ENCODE data around the gene TEX35.

The TEX35 gene

GRCh38 chr1:178465011-178465410 lies 47.9 kb upstream of the TEX35 start:
- Histone ChIP-seq H3K9ac (ENCODE audit: low read length) (no peak overlapping the region), H2AFZ (ENCODE audit: low read length) (no peak overlapping the region), H3K9me2 (ENCODE audit: low read depth, low read length) (no peaks in the 10 kb centered on the region), H3K9me3 (ENCODE audit: low read length) (no peaks in the 10 kb centered on the region), H3K36me3 (ENCODE audit: insufficient read depth, low read length) (no peaks in the 10 kb centered on the region), H3F3A (ENCODE audit: insufficient read depth, low read length) (no peaks in the 10 kb centered on the region), H4K20me1 (ENCODE audit: insufficient read depth, low read length) (no peaks in the 10 kb centered on the region), H3K27me3 (ENCODE audit: insufficient read depth, low read length) (no peaks in the 10 kb centered on the region), H3K79me2 (ENCODE audit: insufficient read depth, low read length) (no peaks in the 10 kb centered on the region), H3K27ac (ENCODE audit: low read depth, low read length, poor library complexity, severe bottlenecking) (no peak overlapping the region), H3K4me3 (ENCODE audit: low read depth, low read length, poor library complexity, severe bottlenecking) (no peak overlapping the region), H3K4me2 (ENCODE audit: low read length) (no peak overlapping the region), H3K4me1 (ENCODE audit: insufficient read depth, low read length, severe bottlenecking) (no peaks in the 10 kb centered on the region)
- TF ChIP-seq EZH2 (IDR thresholded peaks at IDR 0.05; ENCODE audit: borderline replicate concordance, low read length): no peak
- no peak for TF ChIP-seq CTCF (IDR thresholded peaks at IDR 0.05; ENCODE audit: low read length)

- Histone ChIP-seq H3K9me2 (ENCODE audit: low read depth, low read length) (no peaks in the 10 kb centered on the region), H3K36me3 (ENCODE audit: insufficient read depth, low read length) (no peaks in the 10 kb centered on the region)
Observed at GRCh38 chr1:178467837-178468236, 45.1 kb upstream of the TEX35 start.

GRCh38 chr1:178470411-178470960 lies 42.4 kb upstream of the TEX35 start:
- Histone ChIP-seq H3K9ac (ENCODE audit: low read length) (no peak overlapping the region), H3K27ac (ENCODE audit: low read depth, low read length, poor library complexity, severe bottlenecking) (no peak overlapping the region), H3K9me2 (ENCODE audit: low read depth, low read length) (no peaks in the 10 kb centered on the region), H3K4me3 (ENCODE audit: low read depth, low read length, poor library complexity, severe bottlenecking) (no peak overlapping the region), H4K20me1 (ENCODE audit: insufficient read depth, low read length) (no peaks in the 10 kb centered on the region), H3K9me3 (ENCODE audit: low read length) (no peaks in the 10 kb centered on the region), H2AFZ (ENCODE audit: low read length) (no peak overlapping the region), H3K36me3 (ENCODE audit: insufficient read depth, low read length) (no peaks in the 10 kb centered on the region), H3K4me2 (ENCODE audit: low read length) (no peak overlapping the region), H3F3A (ENCODE audit: insufficient read depth, low read length) (no peaks in the 10 kb centered on the region), H3K27me3 (ENCODE audit: insufficient read depth, low read length) (no peaks in the 10 kb centered on the region), H3K79me2 (ENCODE audit: insufficient read depth, low read length) (no peaks in the 10 kb centered on the region), H3K4me1 (ENCODE audit: insufficient read depth, low read length, severe bottlenecking) (no peaks in the 10 kb centered on the region)
- TF ChIP-seq CTCF (IDR thresholded peaks at IDR 0.05; ENCODE audit: low read length) (no peak), EZH2 (IDR thresholded peaks at IDR 0.05; ENCODE audit: borderline replicate concordance, low read length) (no peak)

More at GRCh38 chr1:178467837-178468236, 45.1 kb upstream of the TEX35 start:
- no peak overlapping the region for H2AFZ ChIP-seq (ENCODE audit: low read length)
- H3F3A ChIP-seq (ENCODE audit: insufficient read depth, low read length): no peaks in the 10 kb centered on the region
- H3K27me3 ChIP-seq (ENCODE audit: insufficient read depth, low read length): no peaks in the 10 kb centered on the region
- no peak overlapping the region for H3K9ac ChIP-seq (ENCODE audit: low read length)
- no peaks in the 10 kb centered on the region for H3K9me3 ChIP-seq (ENCODE audit: low read length)
- no peak overlapping the region for H3K27ac ChIP-seq (ENCODE audit: low read depth, low read length, poor library complexity, severe bottlenecking)
- H3K4me2 ChIP-seq (ENCODE audit: low read length): no peak overlapping the region
- H3K4me3 ChIP-seq (ENCODE audit: low read depth, low read length, poor library complexity, severe bottlenecking): no peak overlapping the region
- no peak for TF ChIP-seq EZH2 (IDR thresholded peaks at IDR 0.05; ENCODE audit: borderline replicate concordance, low read length)
- TF ChIP-seq CTCF (IDR thresholded peaks at IDR 0.05; ENCODE audit: low read length): no peak
- H3K79me2 ChIP-seq (ENCODE audit: insufficient read depth, low read length): no peaks in the 10 kb centered on the region
- no peaks in the 10 kb centered on the region for H4K20me1 ChIP-seq (ENCODE audit: insufficient read depth, low read length)
- no peaks in the 10 kb centered on the region for H3K4me1 ChIP-seq (ENCODE audit: insufficient read depth, low read length, severe bottlenecking)

Measured in OCI-LY1 (cell line).